KOPT-K1 (cell line): ENCODE data around the gene TENT4A.
A peak's percentile ranks its signal among the peaks of the same experiment; 100 is the strongest.
"Not testable (repeated sequence)": the region's sequence is repeated elsewhere in the genome, so short reads cannot be mapped to it uniquely, and the experiment has no call there.

ENCODE experiments used
- H3K27ac ChIP-seq: fragments of 200-600 bp; sonication (generic); 2 replicates; pipeline ENCODE4 v1.5.1; 2016; ENCODE audit warnings: antibody characterized with exemption, mild to moderate bottlenecking, low read depth, low read length; ENCODE audit not compliant: poor library complexity, severe bottlenecking
- H3K36me3 ChIP-seq: fragments of 200-600 bp; sonication (generic); 2 replicates; pipeline ENCODE4 v1.5.1; 2017; ENCODE audit warnings: antibody characterized with exemption, mild to moderate bottlenecking, low read length, moderate library complexity; ENCODE audit not compliant: insufficient read depth
- H3K9me3 ChIP-seq: fragments of 200-600 bp; sonication (generic); 2 replicates; pipeline ENCODE4 v1.5.1; 2017; ENCODE audit warnings: antibody characterized with exemption, low read length, mild to moderate bottlenecking; ENCODE audit not compliant: insufficient read depth, poor library complexity, severe bottlenecking

The TENT4A gene

DNA sequence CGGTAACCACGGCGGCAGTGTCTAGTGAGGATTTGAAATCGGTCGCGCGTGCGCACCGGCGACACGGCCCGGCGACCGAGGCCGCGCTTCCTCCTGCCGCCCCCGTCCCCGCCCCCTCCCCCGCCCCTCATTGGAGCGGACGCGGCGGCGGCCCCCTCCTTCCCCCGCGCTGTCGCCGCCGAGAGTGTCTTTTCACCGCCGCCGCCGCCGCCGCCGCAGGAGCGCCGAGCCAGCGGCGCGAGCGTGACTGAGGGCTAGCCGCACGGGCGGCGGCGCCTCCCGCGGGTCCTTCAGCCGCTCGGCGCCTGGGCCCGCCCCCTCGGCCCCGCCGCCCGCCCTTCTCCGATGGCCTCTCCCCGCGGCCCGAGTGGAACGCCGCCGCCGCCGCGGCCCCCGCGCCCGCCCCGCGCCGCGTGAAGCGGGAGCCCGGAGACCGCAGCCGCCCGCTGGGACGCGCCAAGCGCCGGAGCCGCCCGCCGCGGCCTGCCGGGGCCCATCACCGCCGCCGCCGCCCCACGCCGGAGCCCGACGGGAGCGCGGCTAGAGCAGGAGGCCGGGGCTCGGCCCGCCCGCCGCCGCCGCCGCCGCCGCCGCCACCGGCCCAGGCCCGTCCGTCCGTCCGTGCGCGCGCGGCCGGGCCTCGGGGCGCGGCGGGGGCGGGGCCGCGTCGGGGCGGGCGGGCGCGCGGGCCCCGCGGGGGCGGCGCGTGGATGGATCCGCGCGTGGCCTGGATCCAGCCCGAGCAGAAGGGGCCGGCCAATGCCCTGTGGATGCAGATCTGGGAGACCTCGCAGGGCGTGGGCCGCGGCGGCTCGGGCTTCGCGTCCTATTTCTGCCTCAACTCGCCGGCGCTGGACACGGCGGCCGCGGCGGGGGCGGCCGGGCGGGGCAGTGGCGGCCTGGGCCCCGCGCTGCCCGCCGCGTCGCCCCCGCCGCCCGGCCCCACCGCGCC is at the start of gene TENT4A:
Gene TENT4A (plus strand): TSS at position 159 of the 952 bp plus-strand sequence. CDS start 552 bp downstream, at position 711.
- peaks cover 27% of the 10 kb centered on the region for H3K36me3 ChIP-seq
- H3K27ac ChIP-seq = peak within 1 kb of the TSS; percentile 94
- no peaks in the 10 kb centered on the region for H3K9me3 ChIP-seq

DNA sequence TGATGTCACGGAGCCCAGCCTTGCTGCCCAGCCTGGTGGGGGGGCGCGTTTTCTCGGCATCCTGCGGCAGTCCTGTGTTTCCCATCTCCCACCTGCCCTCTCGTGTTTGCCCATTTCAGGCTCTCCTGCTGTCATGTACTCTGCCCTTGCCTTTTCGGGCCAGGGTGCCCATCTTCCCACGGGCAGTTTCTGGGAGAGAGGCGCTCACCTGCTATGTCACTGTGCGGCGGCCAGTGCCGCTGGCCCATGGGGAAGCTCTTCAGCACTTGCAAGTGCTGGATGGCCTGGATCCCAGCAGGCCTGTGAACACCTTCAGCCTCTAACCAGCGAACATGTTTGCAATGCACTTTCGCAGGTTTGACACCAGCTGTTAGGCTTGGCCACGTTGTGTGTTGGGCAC is 46.5 kb upstream of the TENT4A start:
- Histone ChIP-seq H3K9me3 (no peaks in the 10 kb centered on the region), H3K36me3 (peaks cover 9% of the 10 kb centered on the region), H3K27ac (no peak overlapping the region)

DNA sequence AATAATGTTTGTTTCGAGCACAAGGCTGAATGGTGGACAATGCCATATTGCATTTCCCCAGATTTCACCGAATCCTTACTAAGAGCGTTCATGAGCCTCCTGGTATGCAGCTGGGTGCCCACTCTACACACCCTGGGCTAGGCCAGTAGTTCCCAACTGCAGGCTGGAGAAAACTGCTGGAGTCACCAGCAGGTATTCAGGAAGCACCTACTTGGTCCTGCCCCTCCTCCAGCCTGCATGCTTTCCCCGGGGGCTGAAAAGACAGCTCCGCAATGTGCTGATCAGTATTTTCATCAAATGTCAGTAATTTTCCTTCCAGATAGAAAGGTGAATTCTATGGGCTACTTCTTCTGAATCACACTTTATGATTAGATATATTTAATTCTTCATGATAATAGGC is 45.6 kb upstream of the TENT4A start:
- H3K9me3 ChIP-seq = no peaks in the 10 kb centered on the region
- H3K27ac ChIP-seq = no peak overlapping the region
- peaks cover 9% of the 10 kb centered on the region for H3K36me3 ChIP-seq

DNA sequence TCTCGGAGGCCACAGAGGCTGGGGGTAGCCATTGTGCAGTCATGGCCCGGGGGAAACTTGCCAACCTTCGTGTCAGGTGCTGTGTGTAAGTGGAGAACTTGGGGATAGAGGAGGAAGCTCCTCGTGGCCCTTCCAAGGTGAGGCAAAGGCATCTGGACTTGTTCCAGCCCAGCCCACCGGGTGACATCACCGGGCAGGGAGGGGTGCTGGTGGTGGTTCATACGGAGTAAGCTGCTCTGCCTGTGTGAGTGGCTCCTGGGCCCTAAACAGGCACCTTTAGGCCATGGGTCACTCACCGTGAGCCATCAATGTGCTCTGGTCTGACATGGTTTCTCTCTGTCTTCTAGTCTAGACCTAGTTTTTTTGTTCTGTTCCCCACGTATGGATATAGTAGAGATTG is 44.5 kb upstream of the TENT4A start:
- H3K9me3 ChIP-seq, H3K36me3 ChIP-seq, H3K27ac ChIP-seq: not testable (repeated sequence)

DNA sequence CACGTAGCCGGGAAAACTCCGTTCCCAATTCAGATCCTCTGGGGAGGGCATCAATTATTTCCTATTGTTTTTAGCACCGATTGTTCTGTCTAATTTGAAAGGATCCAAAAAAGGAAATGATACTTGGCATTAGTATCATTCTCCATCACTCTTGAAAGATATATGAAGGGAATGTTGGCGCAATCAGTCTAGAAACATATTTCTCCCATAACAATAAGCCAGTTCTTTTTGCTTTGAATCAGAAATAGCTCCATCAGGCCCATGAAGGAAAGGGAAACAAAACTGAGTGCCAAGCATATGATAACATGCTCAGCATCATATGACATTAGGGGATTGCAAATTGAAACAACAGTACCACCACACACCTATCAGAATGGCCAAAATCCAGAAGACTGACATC is 40.2 kb upstream of the TENT4A start:
- H3K36me3 ChIP-seq = peaks cover 9% of the 10 kb centered on the region
- no peak overlapping the region for H3K27ac ChIP-seq
- H3K9me3 ChIP-seq = no peaks in the 10 kb centered on the region

DNA sequence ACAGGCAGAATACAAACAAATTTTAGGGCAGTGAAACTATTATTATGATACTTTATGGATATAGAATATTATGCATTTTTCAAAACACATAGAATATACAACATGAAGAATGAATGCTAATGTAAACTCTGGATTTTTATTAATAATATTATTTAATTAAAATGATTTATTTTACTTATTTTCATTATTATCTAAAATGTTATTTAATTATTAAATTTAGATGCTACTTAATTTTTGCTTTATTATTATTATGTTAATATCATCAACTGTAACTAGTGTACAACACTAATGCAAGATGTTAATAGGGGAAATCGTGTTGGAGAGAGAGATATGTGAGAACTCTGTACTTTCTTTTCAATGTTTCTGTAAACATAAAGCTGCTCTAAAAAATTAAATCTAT is 39.3 kb upstream of the TENT4A start:
- H3K27ac ChIP-seq = no peak overlapping the region
- no peaks in the 10 kb centered on the region for H3K9me3 ChIP-seq
- peaks cover 9% of the 10 kb centered on the region for H3K36me3 ChIP-seq

DNA sequence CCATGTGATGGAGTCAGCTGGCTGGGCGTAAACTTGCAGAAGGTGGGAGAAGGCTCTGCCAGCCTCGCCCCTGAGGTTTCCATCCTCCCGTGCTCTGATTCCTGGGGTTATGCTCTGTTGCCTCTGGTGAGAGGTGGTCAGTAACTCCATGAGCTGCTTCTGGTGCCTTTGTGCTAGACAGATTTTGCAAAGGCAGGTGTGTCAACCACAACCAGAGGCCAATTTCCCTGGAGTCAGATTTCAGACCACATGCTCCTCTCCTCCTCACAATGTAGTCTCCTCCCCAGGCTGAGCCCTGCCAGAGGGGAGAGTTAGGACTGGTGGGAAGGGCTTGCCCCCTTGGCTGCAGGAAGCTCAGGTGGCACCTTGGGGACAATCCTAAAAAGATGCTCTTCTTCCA is 38.8 kb upstream of the TENT4A start:
- Histone ChIP-seq H3K9me3 (no peaks in the 10 kb centered on the region), H3K36me3 (peaks cover 9% of the 10 kb centered on the region), H3K27ac (no peak overlapping the region)

DNA sequence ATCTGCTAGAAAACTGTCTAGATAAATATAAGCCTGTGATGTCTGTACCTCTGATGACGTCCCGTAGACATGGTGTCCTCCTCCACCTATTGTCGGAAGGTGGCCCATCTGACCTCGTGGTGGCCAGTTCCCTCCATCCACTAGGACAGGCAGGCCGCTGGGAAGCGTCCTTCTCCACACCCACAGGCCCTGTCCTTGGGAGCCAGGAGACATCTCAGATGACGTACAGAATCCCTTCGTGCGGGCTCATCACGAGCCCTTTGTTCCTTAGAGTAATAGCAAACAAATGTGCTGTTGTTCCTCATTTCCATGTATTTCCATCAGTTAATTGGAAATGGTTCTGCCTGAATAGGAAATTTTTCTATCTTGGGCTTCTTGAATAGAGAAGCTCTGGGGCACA is 38.3 kb upstream of the TENT4A start:
- Histone ChIP-seq H3K27ac (no peak overlapping the region), H3K36me3 (peaks cover 7% of the 10 kb centered on the region), H3K9me3 (no peaks in the 10 kb centered on the region)

DNA sequence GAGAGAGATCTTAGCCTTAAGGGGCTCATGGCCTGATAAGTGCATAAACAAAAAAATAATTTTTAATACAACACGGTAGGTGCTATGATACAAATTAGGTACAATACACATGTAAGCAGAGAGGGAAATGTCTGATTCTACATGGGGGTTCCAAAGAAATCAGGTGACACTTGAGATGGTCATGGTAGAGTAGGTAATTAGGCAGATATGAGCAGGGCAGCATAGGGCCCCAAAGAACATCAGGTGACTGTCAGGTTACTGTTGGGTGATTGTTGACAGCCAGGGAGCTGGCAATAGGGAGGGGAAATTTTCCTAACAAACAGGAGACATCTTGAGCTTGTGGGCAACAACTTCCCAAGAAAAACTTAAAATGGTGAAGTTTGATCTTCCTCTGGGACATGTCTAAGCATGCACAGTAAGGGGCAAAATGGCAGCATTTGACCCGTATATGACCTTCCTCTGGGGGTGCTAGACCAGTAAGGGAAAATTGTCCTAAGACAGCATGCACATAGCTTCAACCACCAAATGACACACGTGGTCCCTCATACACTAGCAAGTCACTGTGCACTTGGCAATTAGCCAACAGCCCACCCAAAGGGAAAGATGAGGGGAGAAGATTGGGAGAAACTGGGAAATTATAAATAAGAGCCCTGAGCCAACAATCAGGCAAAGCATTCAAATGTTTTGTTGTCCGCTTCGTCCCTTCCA is 37.3 kb upstream of the TENT4A start:
- H3K9me3 ChIP-seq = no peaks in the 10 kb centered on the region
- no peak overlapping the region for H3K27ac ChIP-seq
- no peaks in the 10 kb centered on the region for H3K36me3 ChIP-seq

DNA sequence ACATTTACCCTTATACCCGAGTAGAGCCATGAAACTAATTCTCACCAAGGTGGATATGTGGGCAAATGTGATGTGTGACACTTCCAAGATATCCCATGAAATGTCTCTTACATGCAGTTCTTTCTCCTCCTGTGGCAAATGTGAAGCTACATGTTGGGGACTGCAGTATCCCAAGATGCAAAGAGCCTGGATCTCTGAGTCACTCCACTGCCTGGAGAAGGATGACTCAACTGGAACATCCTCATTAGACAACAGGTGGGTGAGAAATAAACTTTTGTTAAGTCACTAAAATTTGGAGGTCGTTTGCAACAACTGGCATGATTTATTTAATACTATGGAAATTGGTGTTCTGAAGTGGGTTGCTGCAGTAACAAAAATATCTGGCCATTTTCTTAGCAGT is 36.5 kb upstream of the TENT4A start:
- Histone ChIP-seq H3K27ac (no peak overlapping the region), H3K9me3 (no peaks in the 10 kb centered on the region), H3K36me3 (no peaks in the 10 kb centered on the region)

DNA sequence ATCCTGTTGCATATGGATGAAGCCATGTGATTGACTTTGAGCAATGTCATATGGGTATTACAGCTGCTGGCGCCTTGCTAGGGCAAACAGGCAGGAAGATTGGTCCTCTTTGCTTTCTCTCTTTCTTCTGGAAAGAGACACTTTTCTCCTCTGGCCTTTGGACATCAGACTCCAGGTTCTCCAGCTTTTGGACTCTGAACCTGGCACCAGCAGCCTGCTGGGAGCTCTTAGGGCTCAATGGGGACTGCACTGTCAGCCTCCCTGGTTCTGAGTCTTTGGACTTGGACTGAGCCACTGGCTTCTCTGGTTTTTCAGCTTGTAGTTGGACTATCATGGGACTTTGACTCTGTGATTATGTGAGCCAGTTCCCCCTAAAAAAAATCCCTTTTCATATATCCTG is 34.8 kb upstream of the TENT4A start:
- H3K36me3 ChIP-seq = no peaks in the 10 kb centered on the region
- H3K27ac ChIP-seq = no peak overlapping the region
- H3K9me3 ChIP-seq = no peaks in the 10 kb centered on the region

DNA sequence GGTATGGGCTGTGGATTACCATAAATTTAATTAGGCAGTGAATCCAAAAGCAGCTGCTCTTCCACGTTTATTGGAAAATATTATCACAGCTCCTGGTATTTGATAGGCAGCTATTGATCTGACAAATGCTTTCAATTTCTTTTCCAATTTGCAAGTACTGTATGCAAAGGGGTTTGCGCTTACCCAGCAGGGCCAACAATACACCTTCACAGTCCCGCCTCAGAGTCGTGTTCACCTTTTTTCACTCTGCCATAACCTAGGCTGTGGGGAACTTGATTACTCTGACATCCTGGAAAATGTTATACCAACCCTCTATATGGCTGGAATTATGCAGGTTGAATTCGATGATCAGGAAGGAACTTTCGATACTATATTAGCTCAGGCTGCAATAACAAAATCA is 32.3 kb upstream of the TENT4A start:
- no peak overlapping the region for H3K27ac ChIP-seq
- no peaks in the 10 kb centered on the region for H3K36me3 ChIP-seq
- H3K9me3 ChIP-seq = no peaks in the 10 kb centered on the region

DNA sequence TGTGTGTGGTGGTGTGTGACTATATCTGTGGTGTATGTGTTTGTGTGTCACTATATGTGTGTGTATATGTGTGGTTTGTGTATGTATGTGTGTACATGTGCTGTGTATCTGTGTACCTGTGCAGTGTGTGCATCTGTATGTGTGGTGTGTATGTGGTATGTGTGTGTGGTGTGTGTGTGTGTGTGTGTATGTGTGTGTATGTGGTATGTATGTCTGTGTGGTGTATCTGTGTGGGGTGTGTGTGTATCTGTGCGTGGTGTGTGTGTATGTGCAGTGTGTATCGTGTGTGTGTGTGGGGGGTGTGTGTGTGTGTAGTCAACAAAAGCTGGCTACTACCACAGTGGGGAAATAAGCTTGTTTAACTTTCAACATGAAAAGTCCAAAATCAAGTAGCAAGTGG is 31.6 kb upstream of the TENT4A start:
- no peaks in the 10 kb centered on the region for H3K36me3 ChIP-seq
- H3K27ac ChIP-seq = no peak overlapping the region
- no peaks in the 10 kb centered on the region for H3K9me3 ChIP-seq

DNA sequence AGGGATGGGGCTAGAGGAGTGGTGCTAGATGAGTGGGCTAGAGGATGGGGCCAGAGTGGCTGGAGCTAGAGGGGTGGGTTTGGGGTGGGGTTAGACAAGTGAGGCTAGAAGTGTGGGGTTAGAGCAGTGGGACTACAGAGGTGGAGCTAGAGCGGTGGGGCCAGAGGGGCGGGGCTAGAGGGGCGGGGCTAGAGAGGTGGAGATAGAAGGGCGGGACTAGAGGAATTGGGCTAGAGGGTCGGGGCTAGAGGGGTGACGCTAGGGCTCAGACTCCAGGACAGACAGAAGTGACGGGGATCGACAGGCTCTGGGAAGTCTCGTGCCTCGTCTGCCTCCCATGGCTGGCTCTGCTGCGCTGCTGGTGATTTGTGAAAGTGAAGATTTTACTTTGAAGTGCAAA is 31.0 kb upstream of the TENT4A start:
- H3K36me3 ChIP-seq = no peaks in the 10 kb centered on the region
- H3K9me3 ChIP-seq = no peaks in the 10 kb centered on the region
- H3K27ac ChIP-seq = no peak overlapping the region

DNA sequence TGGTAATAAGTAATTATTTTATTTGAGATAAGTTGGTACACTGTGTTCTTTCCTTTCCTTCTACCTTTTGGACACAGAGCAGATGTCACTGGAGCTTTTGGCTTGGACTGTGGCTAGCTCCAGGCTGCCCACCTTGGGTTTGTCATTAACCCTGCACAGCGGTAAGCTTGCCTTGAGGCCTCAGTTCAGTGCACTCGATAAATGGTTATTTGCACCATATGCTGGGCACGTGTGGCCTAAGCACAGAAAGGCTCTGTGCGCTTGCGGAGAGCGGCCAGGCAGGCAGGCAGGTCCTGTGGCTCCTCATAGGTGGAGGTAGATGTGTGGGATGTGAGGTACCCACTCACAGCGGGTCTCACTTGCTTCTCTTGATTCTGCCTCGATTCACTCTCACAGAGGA is 30.0 kb upstream of the TENT4A start:
- H3K36me3 ChIP-seq = no peaks in the 10 kb centered on the region
- H3K9me3 ChIP-seq = no peaks in the 10 kb centered on the region
- H3K27ac ChIP-seq = no peak overlapping the region

DNA sequence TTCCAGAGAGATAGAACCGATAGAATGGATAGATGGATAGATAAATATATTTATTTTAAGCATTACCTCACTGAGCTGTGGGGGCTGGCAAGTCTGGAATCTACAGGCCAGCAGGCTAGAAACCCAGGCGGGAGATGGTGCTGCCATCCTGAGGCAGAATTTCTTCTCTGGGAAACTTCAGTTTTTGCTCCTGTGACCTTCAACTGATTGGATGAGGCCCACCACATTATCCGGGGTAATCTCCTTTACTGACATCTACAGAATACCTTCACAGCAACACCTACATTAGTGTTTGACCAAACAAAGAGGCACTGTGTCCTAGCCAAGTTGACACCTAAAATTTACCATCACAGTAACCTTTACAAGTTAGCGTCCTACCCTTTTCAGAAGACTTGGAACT is 29.2 kb upstream of the TENT4A start:
- Histone ChIP-seq H3K9me3 (no peaks in the 10 kb centered on the region), H3K36me3 (no peaks in the 10 kb centered on the region), H3K27ac (no peak overlapping the region)
